Measurements from ENCODE around the gene MMD. TPM values are rescaled to one million over a fixed set of nuclear protein-coding genes. Genes with fewer than 3 reads are reported as not detected.
"Not testable (repeated sequence)": the region's sequence is repeated elsewhere in the genome, so short reads cannot be mapped to it uniquely, and the experiment has no call there.

Gene MMD
- total and polyA plus RNA-seq, 5 experiments from 2014 or later, result 9.4 to 15.5 (median 10.4) TPM

- Mint-ChIP-seq H3K27ac (peak overlapping the region in 9 of 10 donors; percentile 2 to 51 (median 38)), H3K9me3 (no peaks in the 10 kb centered on the region), H3K27me3 (no peaks in the 10 kb centered on the region), H3K4me1 (peaks cover 1 to 6% (median 4%) of the 10 kb centered on the region in 4 donors), H3K4me3 (no peak overlapping the region), H3K36me3 (peaks cover 0 to 52% (median 12%) of the 10 kb centered on the region in 3 donors)
- POLR2A ChIA-PET, result no interaction called here
- DNase-seq, result no peak
- no peak for ATAC-seq
These were observed 27.1 kb downstream of the MMD start for GRCh38 chr17:55394357-55395021.

- peaks cover 0 to 32% (median 11%) of the 10 kb centered on the region in 3 donors for H3K36me3 Mint-ChIP-seq
- H3K4me3 Mint-ChIP-seq, result no peak overlapping the region
- H3K27me3 Mint-ChIP-seq, result no peaks in the 10 kb centered on the region
- H3K27ac Mint-ChIP-seq, result peak overlapping the region in 1 of 10 donors; percentile 0
- DNase-seq (no peak), ATAC-seq (no peak)
- POLR2A ChIA-PET, result no interaction called here
- peaks cover 0 to 6% (median 3%) of the 10 kb centered on the region in 4 donors for H3K4me1 Mint-ChIP-seq
- no peaks in the 10 kb centered on the region for H3K9me3 Mint-ChIP-seq
These were observed 29.7 kb downstream of the MMD start for GRCh38 chr17:55391764-55392467.

GRCh38 chr17:55391244-55391757 is 30.3 kb downstream of the MMD start:
- ATAC-seq (no peak), DNase-seq (no peak)
- Mint-ChIP-seq H3K27ac (peak overlapping the region in 3 of 10 donors; percentile 0 to 73 (median 17)), H3K27me3 (peaks cover 0 to 1% (median 0%) of the 10 kb centered on the region in 5 donors), H3K36me3 (peaks cover 0 to 30% (median 10%) of the 10 kb centered on the region in 3 donors), H3K4me3 (no peak overlapping the region), H3K4me1 (peaks cover 0 to 6% (median 3%) of the 10 kb centered on the region in 4 donors), H3K9me3 (no peaks in the 10 kb centered on the region)
- POLR2A ChIA-PET, result no interaction called here

- Mint-ChIP-seq H3K4me1 (peaks cover 0 to 6% (median 3%) of the 10 kb centered on the region in 4 donors), H3K36me3 (peaks cover 0 to 29% (median 10%) of the 10 kb centered on the region in 3 donors), H3K27me3 (peaks cover 0 to 2% (median 0%) of the 10 kb centered on the region in 5 donors), H3K4me3 (no peak overlapping the region), H3K9me3 (no peaks in the 10 kb centered on the region), H3K27ac (peak overlapping the region in 2 of 10 donors; percentile 17 to 73)
- ATAC-seq (no peak), DNase-seq (no peak)
- POLR2A ChIA-PET, result interaction anchor here (0.6 kb wide), 1 partner anchor 56 kb away, joined by 3 read pairs; no protein-coding TSS in a partner anchor
These were observed 31.2 kb downstream of the MMD start for GRCh38 chr17:55390364-55390977.

- POLR2A ChIA-PET, result interaction anchor here (0.6 kb wide), 1 partner anchor 57 kb away, joined by 3 read pairs; no protein-coding TSS in a partner anchor
- not testable (repeated sequence) for DNase-seq
These were observed 31.9 kb downstream of the MMD start for GRCh38 chr17:55389715-55390114.

GRCh38 chr17:55388842-55389241 is 32.8 kb downstream of the MMD start:
- no peaks in the 10 kb centered on the region for H3K9me3 Mint-ChIP-seq
- H3K4me3 Mint-ChIP-seq, result no peak overlapping the region
- DNase-seq (no peak), ATAC-seq (no peak)
- peaks cover 0 to 16% (median 8%) of the 10 kb centered on the region in 3 donors for H3K36me3 Mint-ChIP-seq
- peak overlapping the region in 1 of 10 donors; percentile 2 for H3K27ac Mint-ChIP-seq
- no peaks in the 10 kb centered on the region for H3K4me1 Mint-ChIP-seq
- POLR2A ChIA-PET, result no interaction called here
- H3K27me3 Mint-ChIP-seq, result peaks cover 0 to 13% (median 1%) of the 10 kb centered on the region in 5 donors

More at GRCh38 chr17:55389715-55390114, 31.9 kb downstream of the MMD start:
- H3K4me1 Mint-ChIP-seq, H3K4me3 Mint-ChIP-seq, H3K27ac Mint-ChIP-seq, H3K9me3 Mint-ChIP-seq, H3K27me3 Mint-ChIP-seq, ATAC-seq: not testable (repeated sequence)
- peaks cover 0 to 24% (median 10%) of the 10 kb centered on the region in 3 donors for H3K36me3 Mint-ChIP-seq

GRCh38 chr17:55386796-55387332 is 34.8 kb downstream of the MMD start:
- no peak overlapping the region for H3K4me3 Mint-ChIP-seq
- H3K27ac Mint-ChIP-seq, result no peak overlapping the region
- peaks cover 0 to 2% (median 0%) of the 10 kb centered on the region in 3 donors for H3K36me3 Mint-ChIP-seq
- H3K27me3 Mint-ChIP-seq, result peaks cover 0 to 13% (median 1%) of the 10 kb centered on the region in 5 donors
- DNase-seq, result no peak
- ATAC-seq, result no peak
- H3K4me1 Mint-ChIP-seq, result no peaks in the 10 kb centered on the region
- POLR2A ChIA-PET, result no interaction called here
- no peaks in the 10 kb centered on the region for H3K9me3 Mint-ChIP-seq

GRCh38 chr17:55384643-55385232 is 36.9 kb downstream of the MMD start:
- no peak overlapping the region for H3K27ac Mint-ChIP-seq
- DNase-seq (no peak), ATAC-seq (no peak)
- no peaks in the 10 kb centered on the region for H3K9me3 Mint-ChIP-seq
- H3K36me3 Mint-ChIP-seq, result no peaks in the 10 kb centered on the region
- H3K4me1 Mint-ChIP-seq, result no peaks in the 10 kb centered on the region
- H3K27me3 Mint-ChIP-seq, result peaks cover 0 to 13% (median 2%) of the 10 kb centered on the region in 5 donors
- no peak overlapping the region for H3K4me3 Mint-ChIP-seq
- POLR2A ChIA-PET, result no interaction called here

GRCh38 chr17:55383771-55384642 is 37.6 kb downstream of the MMD start:
- H3K27me3 Mint-ChIP-seq, result peaks cover 0 to 13% (median 2%) of the 10 kb centered on the region in 5 donors
- no peak overlapping the region for H3K27ac Mint-ChIP-seq
- no peak for ATAC-seq
- no peaks in the 10 kb centered on the region for H3K4me1 Mint-ChIP-seq
- no peak for DNase-seq
- no peaks in the 10 kb centered on the region for H3K36me3 Mint-ChIP-seq
- H3K9me3 Mint-ChIP-seq, result no peaks in the 10 kb centered on the region
- POLR2A ChIA-PET, result no interaction called here
- H3K4me3 Mint-ChIP-seq, result no peak overlapping the region

GRCh38 chr17:55381017-55381770 is 40.4 kb downstream of the MMD start:
- DNase-seq (no peak), ATAC-seq (no peak)
- Mint-ChIP-seq H3K9me3 (no peaks in the 10 kb centered on the region), H3K27ac (peak overlapping the region in 1 of 10 donors; percentile 84), H3K27me3 (peaks cover 0 to 13% (median 2%) of the 10 kb centered on the region in 5 donors), H3K36me3 (no peaks in the 10 kb centered on the region), H3K4me1 (no peaks in the 10 kb centered on the region), H3K4me3 (no peak overlapping the region)
- POLR2A ChIA-PET, result no interaction called here

- DNase-seq (no peak), ATAC-seq (no peak)
- no peaks in the 10 kb centered on the region for H3K4me1 Mint-ChIP-seq
- peaks cover 0 to 8% (median 2%) of the 10 kb centered on the region in 9 donors for H3K9me3 Mint-ChIP-seq
- no peak overlapping the region for H3K27ac Mint-ChIP-seq
- H3K36me3 Mint-ChIP-seq, result no peaks in the 10 kb centered on the region
- no peak overlapping the region for H3K4me3 Mint-ChIP-seq
- POLR2A ChIA-PET, result no interaction called here
- peaks cover 0 to 4% (median 0%) of the 10 kb centered on the region in 5 donors for H3K27me3 Mint-ChIP-seq
These were observed 43.9 kb downstream of the MMD start for GRCh38 chr17:55377671-55378275.
